GM18499 (cell line): Measurements from ENCODE around the gene KCND1.
"Not testable (repeated sequence)": the region's sequence is repeated elsewhere in the genome, so short reads cannot be mapped to it uniquely, and the experiment has no call there.

Experiments
- ATAC-seq: cut with Tn5 transposase; IDR thresholded peaks from one replicate; pipeline ENCODE4 v1.9.1; 2021; ENCODE audit warnings: moderate number of reproducible peaks; ENCODE audit not compliant: insufficient read depth, unreplicated experiment

KCND1 gene

GRCh38 chrX:48971249-48972219 lies at the start of gene KCND1:
TSS of gene KCND1 (minus strand) at chrX:48971844. CDS start at chrX:48970271, 1,573 bp downstream.
- ATAC-seq: no peak

- no peak for ATAC-seq
These were observed 48.1 kb upstream of the KCND1 start for GRCh38 chrX:49019599-49020249.

- no peak for ATAC-seq
These were observed 47.4 kb upstream of the KCND1 start for GRCh38 chrX:49019050-49019449.

GRCh38 chrX:49003696-49004095 lies 32.1 kb upstream of the KCND1 start:
- ATAC-seq: no peak

- ATAC-seq: peak; percentile 51
These were observed 30.7 kb upstream of the KCND1 start, which contains the start of gene GRIPAP1 for GRCh38 chrX:49002091-49002935. TSS of gene GRIPAP1 (minus strand) at chrX:49002264. CDS start at chrX:49002229, 35 bp downstream.

- no peak for ATAC-seq
These were observed 30.0 kb upstream of the KCND1 start for GRCh38 chrX:49001521-49002090.

- ATAC-seq: no peak
These were observed 29.0 kb upstream of the KCND1 start for GRCh38 chrX:49000636-49001035.

GRCh38 chrX:48999030-48999429 lies 27.4 kb upstream of the KCND1 start:
- ATAC-seq: no peak

- ATAC-seq: no peak
These were observed 26.7 kb upstream of the KCND1 start for GRCh38 chrX:48998391-48998790.

GRCh38 chrX:48997865-48998264 lies 26.2 kb upstream of the KCND1 start:
- no peak for ATAC-seq

GRCh38 chrX:48997455-48997854 lies 25.8 kb upstream of the KCND1 start:
- no peak for ATAC-seq

GRCh38 chrX:48996969-48997368 lies 25.3 kb upstream of the KCND1 start:
- no peak for ATAC-seq

- no peak for ATAC-seq
These were observed 20.7 kb upstream of the KCND1 start for GRCh38 chrX:48992341-48992740.

GRCh38 chrX:48989483-48989882 lies 17.8 kb upstream of the KCND1 start:
- ATAC-seq: no peak

GRCh38 chrX:48983896-48984295 lies 12.3 kb upstream of the KCND1 start:
- ATAC-seq: no peak

- no peak for ATAC-seq
These were observed 11.4 kb upstream of the KCND1 start for GRCh38 chrX:48983081-48983480.

GRCh38 chrX:48981178-48981577 lies 9.5 kb upstream of the KCND1 start:
- ATAC-seq: no peak

GRCh38 chrX:48980341-48980740 lies 8.7 kb upstream of the KCND1 start:
- ATAC-seq: not testable (repeated sequence)

- ATAC-seq: no peak
These were observed 6.6 kb upstream of the KCND1 start for GRCh38 chrX:48978226-48978625.

- ATAC-seq: no peak
These were observed 4.4 kb upstream of the KCND1 start for GRCh38 chrX:48976086-48976485.
